IMR-90 (cell line): ENCODE data around the gene TGM2.

Experiments
- CTCF ChIP-seq: conservative IDR thresholded peaks from 2 replicates; pipeline ENCODE4 v1.5.1; 2012; ENCODE audit warnings: mild to moderate bottlenecking, low read depth, low read length, improper control_type of control experiment
- POLR2A ChIP-seq: IDR thresholded peaks from 2 replicates; pipeline ENCODE4 v1.6.1; 2012; ENCODE audit warnings: mild to moderate bottlenecking, low read depth, low read length
- RFX5 ChIP-seq: IDR thresholded peaks from 2 replicates; pipeline ENCODE4 v1.8.0; 2012; ENCODE audit warnings: low read depth, mild to moderate bottlenecking, low read length, moderate library complexity
- TF ChIP-seq, protein P1 (sequence below): fragments of 150-350 bp; IDR thresholded peaks from 2 replicates; pipeline ENCODE4 v1.6.1; 2016; ENCODE audit warnings: low read depth, mild to moderate bottlenecking, low read length, moderate library complexity, borderline replicate concordance

DNA sequence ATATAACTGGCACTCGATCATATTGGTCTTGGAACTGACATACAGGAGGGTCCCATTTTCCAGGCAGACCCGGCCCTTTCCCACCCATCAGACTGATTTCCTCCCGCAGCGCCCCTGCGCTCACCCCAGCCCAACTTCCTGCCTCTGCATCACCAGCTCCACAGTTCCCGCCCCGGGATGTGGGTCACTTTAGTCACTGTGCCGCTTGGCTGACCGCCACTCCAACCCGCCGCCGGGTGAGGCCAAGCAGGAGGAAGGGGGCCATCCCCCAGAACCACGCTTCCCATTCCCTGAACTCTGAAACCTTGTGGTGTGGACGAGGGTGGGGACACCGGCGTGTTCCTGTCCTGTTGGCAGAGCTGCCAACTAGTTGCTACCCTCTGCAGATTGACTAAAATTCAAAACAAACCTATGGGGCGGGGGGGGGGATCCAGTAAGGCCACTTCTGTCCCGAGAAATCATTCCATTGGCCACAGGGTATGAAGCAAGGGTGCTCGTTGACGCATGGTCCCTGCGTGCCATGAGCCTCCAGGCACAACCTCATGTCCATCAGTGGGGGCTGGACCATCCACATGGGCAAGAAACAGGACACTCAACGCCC lies 12.3 kb downstream of the TGM2 start:
- TF ChIP-seq CTCF (no peak), RFX5 (no peak), POLR2A (no peak)
- TF ChIP-seq, protein P1, sequence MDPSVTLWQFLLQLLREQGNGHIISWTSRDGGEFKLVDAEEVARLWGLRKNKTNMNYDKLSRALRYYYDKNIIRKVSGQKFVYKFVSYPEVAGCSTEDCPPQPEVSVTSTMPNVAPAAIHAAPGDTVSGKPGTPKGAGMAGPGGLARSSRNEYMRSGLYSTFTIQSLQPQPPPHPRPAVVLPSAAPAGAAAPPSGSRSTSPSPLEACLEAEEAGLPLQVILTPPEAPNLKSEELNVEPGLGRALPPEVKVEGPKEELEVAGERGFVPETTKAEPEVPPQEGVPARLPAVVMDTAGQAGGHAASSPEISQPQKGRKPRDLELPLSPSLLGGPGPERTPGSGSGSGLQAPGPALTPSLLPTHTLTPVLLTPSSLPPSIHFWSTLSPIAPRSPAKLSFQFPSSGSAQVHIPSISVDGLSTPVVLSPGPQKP, result no peak
